Raji (cell line): ENCODE data around the gene CEP131.
A peak's percentile ranks its signal among the peaks of the same experiment; 100 is the strongest.

Experiments
- POLR2A ChIP-seq: IDR thresholded peaks from 2 replicates; pipeline ENCODE4 v1.6.1; 2011; ENCODE audit warnings: low read depth, low read length, control low read depth; ENCODE audit not compliant: insufficient read depth

Gene CEP131

GRCh38 chr17:81222906-81223761 lies at the start of gene CEP131:
Gene CEP131 (minus strand): TSS chr17:81222965. CDS start chr17:81220056, 2,909 bp downstream.
- peak; percentile 64 for TF ChIP-seq POLR2A

DNA sequence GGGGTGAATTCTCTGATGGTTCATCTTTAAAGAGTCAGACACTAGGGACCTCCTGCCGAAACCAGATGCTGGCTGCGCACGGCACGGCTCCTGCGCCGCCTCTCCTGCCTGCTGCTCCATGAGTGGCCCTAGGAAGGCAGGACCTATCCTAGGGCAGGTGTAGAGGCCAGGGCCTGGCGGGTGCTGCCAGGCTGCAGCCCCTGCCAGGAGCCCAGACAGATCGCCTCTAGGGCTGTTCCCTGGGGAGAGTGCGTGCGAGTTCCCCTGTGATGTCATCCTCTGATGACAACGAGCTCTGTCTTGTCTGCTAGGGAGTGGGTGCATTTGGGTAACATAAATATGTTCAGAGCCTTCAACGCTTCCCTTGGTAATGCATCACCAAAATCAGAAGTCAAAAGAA lies 48.5 kb upstream of the CEP131 start:
- TF ChIP-seq POLR2A: no peak

DNA sequence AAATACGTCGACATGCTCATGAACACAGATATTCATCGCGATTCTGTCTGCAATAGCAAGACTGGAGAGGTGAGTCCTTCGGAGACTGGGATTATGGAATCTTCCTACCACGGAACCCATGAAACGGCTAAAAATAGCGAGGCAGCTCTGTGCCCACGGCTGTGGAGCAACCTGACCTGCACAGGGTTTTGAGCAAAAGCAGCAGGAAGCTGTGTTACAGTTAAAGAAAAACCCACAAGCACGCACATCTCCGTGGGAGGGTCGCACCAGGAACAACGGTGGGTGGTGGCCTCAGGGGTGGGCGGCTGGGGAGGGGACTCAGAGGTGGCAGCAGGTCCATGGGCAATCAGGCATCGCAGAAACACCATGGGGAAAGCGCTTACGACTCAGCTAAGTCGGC lies 47.5 kb upstream of the CEP131 start:
- TF ChIP-seq POLR2A: no peak

GRCh38 chr17:81267390-81268067 lies 44.8 kb upstream of the CEP131 start:
- TF ChIP-seq POLR2A: no peak

- TF ChIP-seq POLR2A: no peak
Measured at GRCh38 chr17:81265576-81265975, 42.8 kb upstream of the CEP131 start.

- no peak for TF ChIP-seq POLR2A
Measured at GRCh38 chr17:81264640-81265039, 41.9 kb upstream of the CEP131 start.

GRCh38 chr17:81263371-81264181 lies 40.8 kb upstream of the CEP131 start:
- TF ChIP-seq POLR2A: no peak

- no peak for TF ChIP-seq POLR2A
Measured at GRCh38 chr17:81261582-81262336, 39.0 kb upstream of the CEP131 start.

GRCh38 chr17:81261096-81261495 lies 38.3 kb upstream of the CEP131 start:
- TF ChIP-seq POLR2A: no peak

GRCh38 chr17:81260641-81261040 lies 37.9 kb upstream of the CEP131 start:
- TF ChIP-seq POLR2A: no peak

GRCh38 chr17:81260171-81260570 lies 37.4 kb upstream of the CEP131 start:
- no peak for TF ChIP-seq POLR2A

DNA sequence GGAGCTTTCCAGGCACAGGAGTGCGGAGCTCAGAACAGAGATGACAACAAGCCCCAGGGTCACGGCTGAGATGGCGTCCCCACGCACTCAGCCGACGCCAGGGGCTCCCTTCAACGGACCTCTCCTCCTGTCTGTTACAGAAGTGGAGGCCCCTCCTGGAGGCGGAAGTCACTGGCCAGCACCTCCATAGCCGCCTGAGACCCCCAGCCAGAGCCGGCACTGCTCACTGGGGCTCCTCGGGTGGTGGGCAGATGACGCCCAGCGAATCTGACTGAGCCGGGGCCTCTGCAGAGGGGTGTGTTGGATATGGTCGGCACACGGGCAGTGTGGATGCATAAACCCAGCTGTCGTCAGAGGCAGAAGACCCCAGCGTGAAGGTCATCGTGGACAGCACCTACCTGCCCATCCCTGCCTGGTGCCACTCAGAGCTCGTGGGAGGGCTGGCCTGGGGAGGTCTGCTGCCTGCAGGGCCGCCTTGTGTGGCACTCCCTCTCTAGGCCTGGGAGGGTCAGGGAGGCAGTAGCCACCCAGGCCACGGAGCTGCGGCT lies 36.4 kb upstream of the CEP131 start:
- no peak for TF ChIP-seq POLR2A

DNA sequence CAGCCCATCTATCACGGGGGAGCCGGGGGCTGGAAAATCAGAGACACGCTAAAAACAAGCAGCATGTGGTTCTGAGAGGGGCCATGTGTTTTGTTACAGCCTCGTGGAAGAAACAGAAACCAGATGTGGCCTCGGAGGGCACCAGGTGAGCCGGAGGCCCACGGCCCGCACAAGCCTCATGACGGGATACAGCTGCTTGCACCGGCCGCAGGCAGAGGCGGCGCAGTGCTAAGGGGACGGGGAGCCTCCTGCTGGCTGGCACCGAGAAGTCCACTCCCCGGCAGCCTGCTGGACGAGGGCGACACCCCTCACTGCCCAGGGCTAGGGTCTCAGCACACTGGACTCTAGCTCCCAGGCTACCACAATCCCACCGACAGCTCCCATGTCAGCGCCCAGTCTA lies 35.5 kb upstream of the CEP131 start:
- no peak for TF ChIP-seq POLR2A

DNA sequence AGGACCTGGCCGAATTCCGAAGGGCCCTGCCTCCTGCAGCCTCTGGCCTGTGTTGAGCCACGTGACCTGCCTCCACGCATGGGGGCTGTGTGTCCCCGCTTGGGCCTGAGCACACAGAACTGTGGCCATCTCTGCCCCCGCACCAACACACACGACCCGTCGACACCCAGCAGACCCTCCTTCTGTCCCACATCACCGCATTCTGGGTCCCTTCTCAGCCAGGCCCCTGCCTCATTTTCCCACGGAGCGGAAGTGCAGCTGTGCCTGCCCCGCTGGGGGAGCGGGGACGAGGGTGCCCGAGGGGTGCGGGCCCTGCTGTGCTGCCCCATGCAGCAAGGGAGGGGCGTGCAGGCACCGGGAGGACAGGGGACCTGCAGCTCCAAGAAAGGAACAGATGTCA lies 34.8 kb upstream of the CEP131 start:
- TF ChIP-seq POLR2A: no peak

GRCh38 chr17:81256616-81257015 lies 33.9 kb upstream of the CEP131 start:
- TF ChIP-seq POLR2A: no peak
